ENCODE measurements around the gene NOP9.
"Not testable (repeated sequence)": the region's sequence is repeated elsewhere in the genome, so short reads cannot be mapped to it uniquely, and the experiment has no call there.

NOP9 gene

DNA sequence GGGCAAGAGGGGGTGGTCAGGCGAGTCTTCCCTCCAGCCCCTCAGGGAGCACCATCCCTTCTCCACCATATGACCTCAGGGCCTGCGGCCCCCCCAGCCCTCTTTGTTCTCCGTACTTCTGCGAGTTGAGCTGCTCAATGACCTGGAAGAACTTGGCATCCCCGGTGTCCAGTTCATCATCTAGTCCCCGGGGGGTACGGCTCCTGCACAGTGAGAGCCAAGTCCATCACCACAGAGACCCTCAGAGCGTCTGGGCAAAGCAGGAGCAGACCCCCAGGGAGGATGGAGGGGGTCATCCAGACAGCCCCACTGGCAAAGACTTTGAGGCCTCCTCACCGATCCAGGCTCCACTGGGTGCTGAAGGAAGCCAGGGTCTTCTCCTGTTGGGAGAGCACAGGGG lies 26.3 kb downstream of the NOP9 start:
- no peak for DNase-seq (ENCODE audit: low spot score)

DNA sequence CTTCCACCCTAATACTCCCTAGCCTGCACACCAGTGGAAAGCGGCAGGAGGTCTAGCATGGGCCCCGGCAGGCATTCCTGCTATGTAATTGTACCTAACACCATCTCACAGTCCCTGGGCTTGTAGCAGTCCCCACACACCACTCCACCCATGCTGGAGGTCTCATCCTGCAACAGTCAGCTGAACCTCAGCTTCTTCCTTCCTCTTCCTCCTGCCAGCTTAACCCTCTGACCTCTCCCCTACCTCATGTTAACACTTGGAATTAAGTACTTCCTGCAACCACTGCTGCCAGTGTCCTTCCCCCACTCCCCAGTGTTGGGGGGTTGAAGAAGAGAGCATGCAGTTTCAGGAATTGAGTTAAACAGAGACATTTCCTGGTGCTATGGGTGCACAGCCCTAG lies 27.7 kb downstream of the NOP9 start:
- no peak for DNase-seq (ENCODE audit: low spot score)

DNA sequence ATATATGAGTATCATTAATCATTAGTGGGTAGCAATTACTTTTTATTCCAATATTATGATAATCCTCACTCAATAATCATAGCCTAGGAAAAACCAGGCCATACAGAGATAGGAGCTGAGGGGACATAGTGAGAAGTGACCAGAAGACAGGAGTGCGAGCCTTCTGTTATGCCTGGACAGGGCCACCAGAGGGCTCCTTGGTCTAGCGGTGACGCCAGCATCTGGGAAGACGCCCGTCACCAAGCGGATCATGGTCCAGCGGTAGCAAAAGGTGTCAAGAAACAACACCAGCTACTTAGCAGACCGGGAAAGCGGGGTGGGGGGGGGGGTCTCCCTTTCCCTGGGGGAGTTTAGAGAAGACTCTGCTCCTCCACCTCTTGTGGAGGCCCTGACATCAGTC lies 28.3 kb downstream of the NOP9 start:
- not testable (repeated sequence) for DNase-seq (ENCODE audit: low spot score)

DNA sequence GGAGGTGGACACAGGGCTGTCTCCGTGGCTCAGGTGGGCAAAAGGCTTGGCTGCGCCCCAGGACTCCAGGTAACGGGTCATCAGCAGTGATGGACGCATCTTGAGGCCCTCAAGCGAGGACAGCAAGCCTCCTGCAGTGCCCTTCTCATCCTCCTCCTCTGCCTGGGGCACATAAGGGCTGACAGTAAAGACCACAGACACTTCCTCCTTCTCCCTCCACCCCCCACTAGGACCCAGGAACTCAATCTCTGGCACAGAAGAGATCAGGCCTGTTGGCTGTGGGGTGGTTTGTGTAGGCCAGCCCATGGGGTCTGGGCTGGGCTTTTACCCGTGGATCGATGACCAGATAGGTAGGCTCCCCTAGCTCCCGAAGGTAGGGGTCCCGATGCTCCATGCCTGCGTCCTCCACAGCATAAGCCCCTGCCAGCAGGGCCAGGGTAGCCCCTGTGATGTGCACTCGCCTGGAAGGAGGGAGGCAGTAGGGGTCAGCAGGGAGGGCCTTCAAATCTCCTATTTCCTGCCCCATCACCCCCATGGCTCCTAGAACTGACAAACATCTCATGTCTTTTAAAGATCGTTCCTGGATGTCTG lies 29.5 kb downstream of the NOP9 start:
- DNase-seq (ENCODE audit: low spot score) = no peak

DNA sequence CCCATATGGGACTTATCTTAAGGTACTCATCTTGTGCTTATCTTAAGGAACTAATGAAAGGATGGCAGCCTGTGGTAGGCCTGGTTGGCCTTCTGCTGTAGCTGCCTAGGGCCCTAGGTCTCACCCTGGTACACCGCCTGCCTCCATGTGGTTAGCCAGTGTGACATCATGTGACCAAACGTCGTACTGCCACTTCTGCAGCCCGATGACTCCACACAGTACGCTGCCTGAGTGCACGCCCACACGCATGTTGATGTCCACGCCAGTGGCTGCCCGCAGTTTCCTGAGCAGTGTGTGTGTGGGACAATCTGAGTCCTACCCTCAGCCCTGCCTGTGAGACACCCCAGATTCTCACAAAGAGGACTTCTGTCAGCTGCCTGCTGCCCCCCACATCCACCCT lies 30.1 kb downstream of the NOP9 start:
- DNase-seq (ENCODE audit: low spot score) = no peak

DNA sequence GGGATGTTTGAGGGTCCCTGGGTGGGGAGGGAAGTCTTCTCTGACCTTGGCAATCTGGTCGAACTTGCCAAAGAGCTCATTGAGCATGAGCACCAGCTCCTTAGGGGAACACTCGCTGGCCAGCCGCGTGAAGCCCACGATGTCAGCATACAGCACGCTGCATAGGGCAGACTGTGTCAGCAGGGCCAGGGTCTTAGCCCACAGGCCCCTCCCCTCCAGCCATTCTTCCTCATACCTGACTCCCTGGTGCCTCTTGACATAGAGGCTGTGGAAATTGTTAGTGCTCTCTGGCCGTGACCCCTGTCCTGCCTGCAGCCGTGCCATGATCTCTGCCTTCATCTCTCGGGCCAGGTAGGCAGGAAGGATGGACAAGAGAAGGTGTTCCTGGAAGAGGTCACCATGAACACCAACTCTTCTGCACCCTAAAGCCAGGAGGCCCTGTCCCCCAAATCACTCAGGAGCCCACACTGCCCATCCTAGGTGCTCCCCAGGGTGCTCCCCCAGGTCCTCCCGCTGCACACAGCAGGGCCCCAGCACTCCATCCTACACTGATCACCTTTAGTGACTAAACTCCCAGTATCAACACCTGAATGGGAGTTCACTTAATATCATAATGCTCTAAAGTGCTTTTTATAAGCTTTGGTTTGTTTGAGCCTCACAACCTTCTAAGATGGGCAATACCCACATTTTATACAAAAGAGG lies 31.5 kb downstream of the NOP9 start:
- DNase-seq (ENCODE audit: low spot score) = no peak

DNA sequence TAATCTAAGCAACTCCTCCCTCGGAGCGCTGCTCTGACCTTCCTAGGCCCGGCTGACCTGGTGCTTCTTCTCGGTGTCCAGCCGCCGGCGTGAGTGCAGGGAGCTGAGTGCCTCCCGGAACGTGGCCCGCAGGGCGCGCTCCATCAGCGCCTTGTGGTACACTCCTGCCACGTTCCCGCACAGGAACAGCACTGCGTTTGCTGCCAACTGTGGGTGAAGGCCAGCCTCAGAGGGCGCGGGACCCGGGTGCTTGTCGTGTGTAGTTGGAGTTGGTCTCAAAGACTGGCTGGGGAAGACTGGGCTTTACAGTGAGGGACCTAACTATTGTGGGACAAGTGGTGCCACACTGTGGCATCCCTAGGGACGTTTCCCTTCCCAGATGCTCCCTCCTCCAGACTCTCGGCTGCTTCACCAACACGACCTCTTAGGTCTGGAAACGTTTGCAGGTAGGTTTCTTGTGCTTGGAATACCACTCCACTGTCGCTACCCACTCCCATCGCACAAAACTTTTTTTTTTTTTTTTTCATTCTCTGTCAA lies 32.1 kb downstream of the NOP9 start:
- no peak for DNase-seq (ENCODE audit: low spot score)

DNA sequence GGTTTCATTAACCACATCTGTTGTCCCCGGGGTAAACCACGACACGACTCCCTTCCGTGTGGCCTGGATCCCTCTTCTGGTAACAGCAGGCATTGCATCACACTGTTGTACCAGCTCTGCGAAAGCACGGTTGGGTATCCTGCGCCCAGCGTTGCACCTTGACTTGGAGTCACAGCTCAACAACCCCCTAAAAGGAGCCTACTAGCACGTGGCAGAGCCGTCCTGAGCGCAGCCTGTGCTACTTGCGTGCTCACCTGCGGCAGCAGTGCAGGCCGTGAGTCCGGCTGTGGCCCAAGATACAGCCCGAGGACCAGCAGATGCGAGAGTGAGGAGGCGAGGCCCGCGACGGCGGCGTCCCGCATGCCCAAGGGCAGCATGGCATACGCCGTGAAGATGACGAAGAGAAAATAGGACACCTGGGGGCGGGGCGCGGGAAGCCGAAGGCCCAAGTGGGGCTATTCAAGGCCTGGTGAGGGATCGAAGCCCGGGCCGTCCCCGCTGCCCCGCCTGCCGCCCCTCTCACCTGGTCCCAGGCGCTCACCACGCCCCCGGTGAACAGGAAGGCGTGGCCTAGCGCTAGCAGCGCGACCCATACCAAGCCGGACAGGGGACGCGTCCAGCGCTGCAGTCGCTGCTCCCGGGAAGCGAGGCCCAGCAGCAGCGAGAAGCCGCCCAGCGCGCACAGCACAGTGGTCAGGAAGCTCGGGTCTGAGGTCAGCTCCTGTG lies 32.8 kb downstream of the NOP9 start:
- peak; percentile 87 for DNase-seq (ENCODE audit: low spot score)

DNA sequence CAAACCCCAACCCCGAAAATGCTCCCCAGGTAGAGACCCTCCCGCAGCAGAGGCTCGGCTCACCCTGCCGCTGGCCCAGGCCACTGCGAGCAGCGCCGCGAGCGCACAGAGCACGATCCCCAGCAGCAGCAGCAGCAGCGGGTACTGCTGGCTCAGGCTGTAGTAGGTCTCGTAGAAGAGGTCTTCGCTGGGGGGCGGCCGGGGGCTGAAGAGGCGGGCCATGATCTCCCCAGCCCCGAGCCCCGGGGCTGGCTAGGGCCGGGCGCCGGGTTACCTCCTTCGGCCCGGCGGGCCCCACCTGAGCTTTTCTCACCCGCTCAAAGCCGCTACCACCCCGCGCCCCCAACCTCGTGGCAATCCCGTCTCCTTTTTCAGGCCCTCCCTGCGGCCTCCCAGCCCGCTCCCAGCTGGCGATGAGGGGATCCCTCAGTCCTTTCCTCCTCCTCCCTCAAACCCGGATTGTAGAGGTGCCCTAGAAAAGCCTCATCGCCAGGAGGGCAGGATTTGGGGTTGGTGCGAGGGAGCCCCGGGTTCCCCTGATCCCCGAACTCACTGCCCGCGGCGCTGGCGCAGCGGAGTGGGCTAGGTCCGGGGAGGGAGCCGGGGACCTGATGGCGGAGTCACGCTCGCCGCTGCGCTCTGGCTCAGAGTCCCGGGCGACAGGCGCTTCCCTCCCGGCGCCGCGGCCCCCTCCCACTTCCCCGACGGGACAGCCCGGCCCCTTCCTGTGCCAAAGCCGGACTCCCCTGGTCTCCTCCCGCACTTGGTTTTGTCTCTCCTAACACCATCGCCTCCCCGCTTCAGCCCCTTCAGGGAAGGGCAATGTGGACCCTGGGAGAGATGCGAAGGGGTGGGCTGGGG lies 35.0 kb downstream of the NOP9 start, which contains the start of gene ADCY4:
Gene ADCY4, minus strand, starts transcription at position 641 of the 861 bp plus-strand sequence. Its CDS starts 419 bp downstream, at position 222.
- no peak for DNase-seq (ENCODE audit: low spot score)

DNA sequence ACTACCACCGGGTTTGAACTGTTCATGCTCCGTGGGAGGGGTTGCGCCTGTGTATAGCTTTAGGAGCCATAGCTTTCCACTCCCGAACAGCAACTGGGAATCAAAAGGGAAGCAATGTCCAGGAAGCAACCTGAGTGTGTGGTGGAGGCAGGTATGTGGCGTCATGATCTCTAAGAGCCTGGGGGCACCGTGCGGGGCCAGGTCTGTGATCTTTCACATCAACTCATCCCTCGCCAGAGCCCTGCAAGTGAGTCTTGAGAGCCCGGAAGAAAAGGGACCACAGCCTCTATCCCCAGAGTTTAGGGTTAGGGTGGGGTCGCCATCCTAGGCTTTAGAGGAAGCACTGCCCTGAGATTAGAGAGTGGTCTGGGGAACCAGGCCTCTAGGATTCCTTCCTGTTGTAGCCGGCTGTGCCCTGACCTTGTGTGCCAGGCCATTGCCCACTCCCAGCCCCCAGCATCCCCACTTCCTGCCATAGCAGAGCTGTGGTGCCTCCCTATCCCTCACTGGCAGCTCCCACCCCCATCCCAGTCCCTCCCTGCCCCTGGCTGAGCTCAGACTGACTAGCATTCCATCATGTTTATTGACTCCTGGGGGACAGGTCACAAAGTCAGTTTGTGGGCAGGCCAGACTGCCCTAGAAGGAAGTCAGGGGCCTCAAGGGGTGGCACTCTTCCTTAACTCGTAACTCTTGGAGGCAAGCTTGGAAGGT lies 36.0 kb downstream of the NOP9 start:
- no peak for DNase-seq (ENCODE audit: low spot score)

DNA sequence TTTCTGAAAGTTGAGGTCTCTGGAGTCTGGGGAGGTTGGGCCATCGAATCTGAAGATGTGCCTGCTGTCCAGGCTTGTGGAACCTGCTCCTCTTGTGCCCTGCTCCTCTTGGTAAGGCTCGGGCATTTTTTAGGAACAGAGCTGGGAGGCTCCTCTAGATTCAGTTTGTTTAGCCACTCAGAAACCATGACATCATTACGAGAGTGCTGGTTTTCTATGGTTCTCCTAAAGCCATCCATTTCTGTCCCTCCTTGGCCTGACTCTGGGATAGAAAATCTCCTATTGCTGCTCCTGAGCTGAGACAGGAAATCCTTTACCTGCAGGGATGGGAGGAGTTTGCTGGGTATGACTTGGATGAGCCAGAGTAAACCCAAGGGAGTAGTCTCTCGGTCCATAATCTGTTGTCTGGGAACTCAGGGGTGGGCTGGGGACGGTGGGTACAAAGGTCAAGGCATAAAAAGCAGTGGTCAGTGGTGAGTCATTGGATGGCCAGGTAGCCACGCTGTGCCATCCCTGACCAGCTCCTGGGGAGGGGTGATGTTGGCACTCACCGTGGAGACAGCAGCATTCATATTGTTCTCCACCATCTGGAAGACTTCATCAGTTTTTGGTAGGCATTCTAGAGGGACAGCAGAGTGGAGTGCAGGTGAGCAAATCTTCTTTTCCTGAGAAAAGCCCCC lies 37.6 kb downstream of the NOP9 start:
- DNase-seq (ENCODE audit: low spot score) = no peak

DNA sequence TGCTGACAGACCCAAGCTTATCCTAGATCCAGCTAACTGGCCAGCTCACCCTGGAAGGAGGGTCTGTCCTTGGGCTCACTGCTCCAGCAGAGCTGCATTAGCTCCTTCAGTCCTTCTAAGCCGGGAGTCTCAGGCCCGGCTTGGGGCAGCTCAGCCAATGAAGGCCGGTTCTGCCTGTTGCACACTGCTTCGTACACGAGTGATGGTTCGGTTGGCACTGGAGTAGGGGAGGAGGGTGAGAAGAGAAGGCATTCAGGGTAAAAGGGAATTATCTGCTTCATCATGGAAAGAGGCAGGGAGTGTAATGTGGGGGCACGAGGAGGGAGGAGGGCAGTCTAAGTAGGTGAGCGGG lies 38.1 kb downstream of the NOP9 start:
- no peak for DNase-seq (ENCODE audit: low spot score)

DNA sequence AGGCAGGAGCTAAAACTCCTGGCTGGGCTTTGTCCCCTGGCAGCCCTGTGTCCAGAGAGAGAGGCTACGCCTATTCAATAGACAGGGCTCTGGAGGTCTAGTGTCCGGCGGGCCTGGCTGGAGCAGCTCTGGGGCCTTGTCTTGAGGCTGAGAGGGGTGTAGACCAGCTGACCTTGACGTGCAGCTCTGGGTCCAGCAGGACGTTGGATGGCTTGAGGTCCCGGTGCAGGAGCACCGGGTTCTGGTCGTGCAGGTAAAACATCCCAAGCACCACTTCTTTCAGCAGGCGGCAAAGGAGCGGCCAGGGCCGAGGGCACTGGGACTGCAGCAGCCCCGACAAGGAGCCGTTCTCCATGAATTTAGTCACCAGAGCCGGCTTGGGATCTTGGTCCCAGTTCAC lies 39.2 kb downstream of the NOP9 start:
- DNase-seq (ENCODE audit: low spot score) = no peak

DNA sequence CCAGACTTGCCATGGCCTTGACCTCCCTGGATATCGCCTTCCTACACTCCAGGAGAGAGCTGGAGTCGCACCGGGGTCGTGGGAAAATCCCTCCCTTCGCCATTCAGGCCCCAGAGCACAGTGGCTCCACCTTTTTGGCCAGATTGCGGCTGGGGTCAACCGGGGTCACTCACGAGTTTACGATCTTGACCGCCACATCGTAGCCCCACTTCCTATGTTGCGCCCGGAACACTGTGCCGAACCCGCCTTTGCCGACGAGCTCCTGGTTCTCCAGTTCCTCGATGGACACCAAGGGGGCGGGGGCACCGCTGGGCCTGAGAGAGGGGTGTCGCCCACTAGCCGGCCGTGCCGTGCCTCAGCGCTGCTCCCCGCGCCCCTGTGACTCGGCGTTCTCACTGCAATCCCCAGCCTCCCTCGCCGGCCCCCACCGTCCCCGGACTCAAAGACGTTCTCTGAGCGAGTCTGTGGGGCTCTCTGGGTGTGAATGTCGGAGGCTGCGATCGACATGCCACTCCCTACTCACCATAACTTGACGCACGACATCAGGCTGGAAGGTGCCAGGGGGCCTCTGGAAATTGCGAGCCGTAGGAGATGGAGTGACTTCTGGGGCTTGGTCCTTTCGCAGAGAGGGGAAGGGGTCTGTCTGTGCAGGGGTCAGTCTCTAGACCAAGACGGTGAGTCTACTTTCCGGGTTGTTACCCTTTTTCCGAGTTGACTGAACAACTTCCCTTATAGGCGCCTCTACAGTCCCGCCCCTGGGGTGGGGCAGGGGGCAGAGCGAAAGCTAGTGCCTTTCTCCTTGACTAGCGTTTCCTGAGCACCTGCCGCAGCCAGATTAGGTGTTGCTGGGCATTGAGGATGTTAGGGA lies 39.9 kb downstream of the NOP9 start, which contains the start of gene RIPK3:
Gene RIPK3, minus strand, starts transcription at position 708 of the 868 bp plus-strand sequence. Its CDS starts 165 bp downstream, at position 543.
- no peak for DNase-seq (ENCODE audit: low spot score)

DNA sequence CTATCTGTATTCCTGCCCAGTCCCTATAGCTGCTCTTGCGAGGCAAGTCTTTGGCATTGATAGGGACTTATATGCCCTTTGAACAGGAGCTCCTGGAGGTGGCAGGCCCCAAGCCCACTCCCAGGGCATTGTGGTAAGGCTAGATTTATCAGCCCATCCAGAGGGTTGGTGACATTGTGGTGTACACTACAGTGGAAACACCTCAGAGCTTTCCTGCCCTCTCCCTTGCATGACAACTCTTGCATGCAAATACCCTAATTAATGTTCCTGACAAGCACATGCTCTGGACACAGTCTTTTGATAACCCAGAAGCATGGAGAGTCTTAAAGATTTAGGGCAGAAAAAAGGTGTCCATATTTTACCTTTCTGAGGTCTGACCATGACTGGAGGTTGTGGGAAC lies 41.0 kb downstream of the NOP9 start:
- DNase-seq (ENCODE audit: low spot score) = no peak

DNA sequence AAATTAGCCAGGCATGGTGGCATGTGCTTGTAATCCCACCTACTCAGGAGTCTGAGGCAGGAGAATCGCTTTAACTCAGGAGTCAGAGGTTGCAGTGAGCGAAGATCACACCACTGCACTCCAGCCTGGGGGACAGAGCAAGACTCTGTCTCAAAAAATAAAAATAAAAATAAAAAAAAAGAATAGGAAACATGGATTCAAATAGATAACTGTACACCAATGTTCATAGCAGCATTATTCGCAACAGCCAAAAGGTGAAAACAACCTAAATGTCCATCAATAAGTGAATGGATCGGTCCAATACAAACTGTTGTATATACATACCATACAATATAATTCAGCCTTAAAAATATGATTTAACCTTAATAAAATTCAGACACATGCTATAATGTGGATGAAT lies 43.2 kb downstream of the NOP9 start:
- no peak for DNase-seq (ENCODE audit: low spot score)

DNA sequence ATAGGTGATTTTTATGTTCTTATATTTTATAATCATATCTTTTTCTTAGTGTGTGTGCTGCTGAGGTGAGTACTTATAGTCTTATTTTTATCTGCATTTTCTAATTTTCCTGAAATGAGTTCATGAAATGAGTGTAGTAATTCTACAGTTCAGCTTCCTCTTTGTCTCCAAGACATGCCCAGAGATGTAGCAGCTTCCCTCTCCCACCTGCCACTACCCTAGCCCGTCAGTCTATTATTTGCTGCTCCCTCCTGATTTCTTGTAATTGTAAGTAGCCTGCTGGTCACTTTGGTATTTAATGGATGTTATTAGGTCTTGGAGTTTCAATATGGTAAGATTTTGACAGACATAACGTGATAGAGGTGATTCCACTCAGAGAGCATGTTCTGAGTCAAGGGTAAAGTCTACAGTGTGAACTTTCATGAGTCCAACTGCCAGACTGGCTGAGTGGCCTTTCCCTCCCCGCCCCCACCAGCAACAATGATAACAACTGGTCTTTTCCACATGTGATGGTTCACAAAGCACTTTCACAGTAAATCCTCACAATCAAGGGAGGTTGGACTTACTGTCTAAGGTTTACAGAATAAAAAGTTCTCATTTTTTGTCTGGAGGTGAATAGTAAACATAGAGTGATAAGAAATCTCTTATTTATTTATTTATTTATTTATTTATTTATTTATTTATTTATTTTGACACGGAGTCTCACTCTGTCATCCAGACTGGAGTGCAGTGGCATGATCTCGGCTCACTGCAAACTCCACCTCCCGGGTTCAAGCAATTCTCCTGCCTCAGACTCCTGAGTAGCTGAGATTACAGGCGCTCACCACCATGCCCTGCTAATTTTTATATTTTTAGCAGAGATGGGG lies 44.4 kb downstream of the NOP9 start:
- DNase-seq (ENCODE audit: low spot score) = peak; percentile 1

DNA sequence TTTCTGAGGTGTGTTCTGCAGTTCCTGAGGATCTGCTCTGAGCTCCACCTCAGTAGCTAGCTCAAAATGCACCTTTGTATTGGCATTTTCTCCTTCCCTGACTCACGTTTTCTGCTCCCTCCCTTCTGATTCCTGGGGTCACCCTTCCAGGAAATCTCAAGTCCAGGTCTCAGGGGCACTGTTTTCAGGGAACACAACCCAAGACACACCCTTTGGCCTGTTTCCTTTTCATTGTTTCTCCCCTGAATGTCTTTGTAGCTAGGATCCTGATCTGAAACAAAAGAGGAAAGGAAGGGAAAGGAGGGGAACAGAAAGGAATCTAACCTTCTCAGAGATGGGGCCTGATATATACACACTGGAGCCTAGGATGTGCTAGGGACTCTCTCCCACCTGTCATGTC lies 47.5 kb downstream of the NOP9 start:
- peak; percentile 0 for DNase-seq (ENCODE audit: low spot score)

DNA sequence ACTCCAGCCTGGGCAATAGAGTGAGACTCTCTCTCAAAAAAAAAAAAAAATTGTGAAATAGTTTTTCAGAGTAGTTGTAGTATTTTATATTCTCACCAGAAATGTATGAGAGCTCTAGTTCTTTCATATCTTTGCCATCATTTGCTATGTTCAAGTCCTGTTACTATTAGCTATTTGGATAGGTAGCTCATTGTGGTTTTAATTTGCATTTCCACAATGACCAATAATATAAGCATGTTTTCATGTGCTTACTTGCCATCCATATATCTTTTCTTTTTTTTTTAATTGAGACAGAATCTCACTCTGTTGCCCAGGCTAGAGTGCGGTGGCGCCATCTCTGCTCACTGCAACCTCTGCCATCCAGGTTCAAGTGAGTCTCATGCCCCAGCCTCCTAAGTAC lies 48.5 kb downstream of the NOP9 start:
- DNase-seq (ENCODE audit: low spot score) = no peak

Measured in GM03348 (cell line).